DLD1 (cell line): Measurements from ENCODE around the gene MED12L.
"Not testable (repeated sequence)": the region's sequence is repeated elsewhere in the genome, so short reads cannot be mapped to it uniquely, and the experiment has no call there.

Experiments
- in situ Hi-C: cut with HindIII; loops from 2 replicates; pipeline ENCODE4 v1.10.0; 2017; ENCODE audit warnings: low sequenced_read_pairs

Gene MED12L

DNA sequence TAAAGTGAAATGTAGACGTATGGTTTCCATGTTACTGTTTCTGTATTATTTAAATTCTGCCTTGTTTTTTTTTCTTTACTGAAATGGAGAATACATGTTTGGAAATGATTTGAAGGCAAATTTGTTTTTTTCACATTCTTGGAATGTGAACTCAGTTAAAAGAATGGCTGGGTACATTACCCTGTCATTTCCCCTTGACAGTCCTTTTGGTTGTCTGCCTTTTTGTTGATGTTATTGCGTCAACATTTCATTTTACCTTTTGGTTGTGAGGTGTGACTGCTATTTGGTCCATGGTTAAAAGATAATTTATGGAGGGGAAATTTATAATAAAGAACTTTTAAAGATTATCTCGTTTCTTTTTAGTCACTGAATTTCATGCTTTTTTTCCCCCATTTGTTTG lies 120.7 kb downstream of the MED12L start:
- in situ Hi-C loops: no loop called here

GRCh38 chr3:151209654-151210053 lies 124.2 kb downstream of the MED12L start:
- in situ Hi-C loops: no loop called here

DNA sequence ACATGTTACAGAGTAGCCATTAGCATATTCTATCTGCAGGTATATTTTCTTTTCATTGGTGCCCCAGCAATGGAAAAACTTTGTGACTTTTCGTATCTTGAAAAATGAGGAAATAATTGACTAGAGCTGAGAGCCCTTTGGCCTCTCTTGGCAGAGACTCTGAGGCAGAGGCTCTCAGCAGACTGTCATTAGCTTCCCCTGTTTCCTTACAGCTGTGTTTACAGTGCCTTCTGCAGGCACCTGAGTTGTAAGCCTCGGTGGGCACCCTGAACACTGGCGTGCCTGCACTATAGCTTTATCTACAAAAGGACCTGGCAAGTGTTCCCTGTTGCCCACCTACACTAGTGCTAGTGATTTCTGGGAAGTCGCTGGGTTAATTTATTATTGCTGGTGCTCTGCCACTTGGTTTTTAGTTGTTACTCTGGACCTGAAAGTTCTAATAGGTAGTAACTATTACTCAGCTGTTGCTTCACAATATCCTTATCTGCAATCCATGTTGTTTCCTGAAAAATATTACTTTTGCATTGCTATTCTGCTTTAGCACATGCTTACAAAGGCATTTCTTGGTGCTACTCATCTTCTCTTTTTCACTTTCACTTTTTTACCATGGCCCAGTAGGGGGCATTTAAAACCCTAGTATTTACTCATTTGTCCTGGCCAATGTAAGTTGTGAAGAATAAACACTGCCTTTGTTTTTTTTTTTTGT lies 125.4 kb downstream of the MED12L start:
- in situ Hi-C loops: no loop called here

DNA sequence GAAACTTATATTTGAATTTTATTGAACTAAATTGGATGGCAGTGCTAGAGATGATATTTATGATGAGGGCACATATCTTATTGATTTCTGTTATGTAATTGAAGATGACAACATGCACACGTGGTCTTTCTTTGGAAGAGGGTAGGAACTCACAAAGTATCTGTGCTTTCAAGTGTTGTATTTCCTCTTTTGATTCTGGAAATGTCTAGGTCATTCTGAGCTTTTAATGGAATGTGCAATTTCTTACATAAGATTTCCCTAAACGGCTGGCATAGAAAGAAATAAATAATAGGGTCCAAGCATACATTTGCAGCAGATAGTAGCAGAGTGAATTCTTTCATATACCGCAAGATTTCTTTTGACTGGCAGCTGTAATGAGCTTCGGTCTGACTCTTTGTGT lies 127.7 kb downstream of the MED12L start:
- in situ Hi-C loops: no loop called here

DNA sequence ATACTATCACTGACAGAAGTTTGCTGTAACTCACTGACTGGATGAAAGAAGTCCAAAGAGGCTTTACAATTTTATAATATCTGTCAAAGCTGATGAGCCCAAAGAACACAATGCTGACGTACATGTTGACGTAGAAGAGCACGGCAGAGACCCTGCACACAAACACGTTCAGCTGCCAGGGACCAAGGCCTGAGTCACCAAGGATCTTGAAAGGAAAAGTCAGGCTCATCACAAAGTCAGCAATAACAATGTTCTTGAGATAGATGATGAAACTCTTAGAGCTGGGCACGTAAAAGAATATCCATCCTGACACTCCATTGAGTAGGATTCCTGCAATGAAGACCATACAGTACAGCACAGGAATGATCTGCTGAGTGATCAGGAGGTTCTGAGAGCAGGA lies 128.4 kb downstream of the MED12L start:
- in situ Hi-C loops: no loop called here

DNA sequence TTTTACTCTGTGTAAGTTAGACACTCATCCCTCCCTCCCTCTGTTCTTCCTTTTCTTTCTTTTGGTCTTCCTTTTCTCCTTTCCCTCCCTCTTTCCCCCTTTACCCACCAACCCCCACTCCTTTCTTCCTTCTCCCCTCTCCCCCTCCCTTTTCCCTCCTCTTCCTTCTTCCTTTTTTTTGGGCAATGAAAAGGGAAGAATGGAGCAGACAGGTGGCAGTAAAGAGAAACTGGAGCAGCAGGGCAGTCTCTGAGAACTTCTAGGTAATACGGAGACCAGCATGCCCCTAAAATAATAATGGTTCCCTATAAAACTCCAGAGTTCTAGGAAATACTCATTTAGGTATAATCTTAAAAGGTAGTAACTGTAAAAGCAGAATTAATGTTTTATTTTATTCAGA lies 129.0 kb downstream of the MED12L start:
- in situ Hi-C loops: no loop called here

DNA sequence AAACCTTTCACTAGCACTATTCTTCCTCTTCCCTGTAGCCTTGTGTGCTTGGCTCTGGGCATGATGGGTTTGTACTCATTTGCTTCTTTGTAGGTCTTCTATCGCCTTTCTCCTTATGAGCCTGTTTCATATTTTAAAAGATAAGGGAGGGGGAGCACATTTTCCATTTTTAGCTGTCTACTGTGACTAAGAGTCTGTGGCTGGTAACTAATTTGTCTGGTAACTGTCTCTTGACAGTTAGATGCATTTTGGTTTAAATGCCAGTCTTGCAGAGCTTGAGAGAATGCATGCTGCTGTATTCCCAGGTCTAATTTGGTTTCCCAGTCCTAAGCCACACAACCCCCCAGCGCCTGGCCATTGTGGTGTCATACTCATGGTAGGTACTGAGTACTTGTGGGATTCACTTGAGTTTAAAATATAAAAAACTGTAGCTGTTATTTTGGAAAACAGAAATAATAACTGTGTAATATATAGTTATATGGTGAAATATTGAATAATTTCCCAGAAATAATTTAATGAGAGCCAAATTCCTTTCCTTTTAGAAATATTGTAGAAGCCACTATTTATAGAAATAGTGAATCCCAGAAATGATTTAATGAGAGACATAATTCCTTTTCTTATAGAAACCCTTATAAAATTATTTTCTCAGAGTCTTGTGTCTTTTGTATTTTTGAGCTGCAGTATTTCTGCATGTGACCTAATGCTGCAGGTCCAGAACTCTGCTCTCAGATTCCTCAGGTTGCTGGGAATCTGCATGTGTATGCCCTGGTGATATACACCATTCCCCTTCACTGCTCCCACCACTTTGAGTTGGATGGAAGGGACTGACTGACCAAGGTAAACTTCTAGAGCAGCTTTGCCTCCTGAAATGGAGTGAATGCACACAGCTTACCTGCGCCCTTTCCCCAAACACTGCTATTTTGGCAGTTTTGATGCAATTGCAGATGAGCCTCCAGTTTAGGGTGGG lies 131.5 kb downstream of the MED12L start:
- in situ Hi-C loops: no loop called here

GRCh38 chr3:151218136-151218535 lies 132.7 kb downstream of the MED12L start:
- in situ Hi-C loops: no loop called here

DNA sequence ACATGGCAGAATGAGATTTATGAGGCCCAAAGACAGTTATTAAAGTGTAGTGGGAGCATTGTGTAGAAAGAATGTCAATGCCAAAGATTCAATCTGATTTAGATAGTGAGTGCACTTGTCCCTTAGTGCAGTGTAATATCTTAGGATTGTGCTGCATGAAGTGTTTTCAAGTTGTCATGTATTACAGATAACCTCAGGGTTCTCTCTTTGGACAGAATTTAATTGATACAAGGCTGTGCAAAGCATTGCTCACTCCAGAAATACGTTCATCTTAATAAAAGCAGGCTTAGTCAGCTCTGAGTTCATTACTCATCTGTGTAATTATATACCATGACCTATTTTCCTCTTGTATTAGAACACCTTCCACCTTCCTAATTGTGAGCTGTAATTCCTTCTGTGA lies 133.6 kb downstream of the MED12L start:
- in situ Hi-C loops: no loop called here

DNA sequence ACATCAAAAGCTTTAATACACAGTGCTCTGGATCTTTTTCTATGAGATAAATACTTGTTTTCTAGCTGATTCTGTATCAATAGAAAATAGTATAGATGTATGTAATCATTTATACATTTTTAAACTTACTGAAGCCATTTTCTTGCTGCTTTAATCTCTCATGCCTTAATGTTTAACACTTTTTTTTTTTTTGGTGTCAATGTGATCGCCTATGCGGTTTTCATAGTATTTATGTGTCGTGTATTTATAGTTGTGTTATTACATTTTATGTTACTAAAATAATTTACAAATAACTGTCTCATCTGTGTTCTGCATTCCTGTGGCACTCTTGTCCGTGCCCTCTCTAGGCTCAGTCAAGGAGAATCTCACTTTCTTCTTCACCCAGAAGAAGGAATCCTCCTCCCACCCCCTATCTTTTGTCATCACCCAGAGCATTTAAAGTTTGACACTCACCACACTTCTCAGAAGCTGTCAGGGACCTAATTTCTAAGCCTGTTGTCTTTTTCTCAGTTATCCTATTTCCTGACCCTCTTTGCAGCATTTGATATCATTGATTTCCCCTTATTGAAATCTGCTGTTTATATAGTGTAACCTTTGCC lies 138.9 kb downstream of the MED12L start:
- in situ Hi-C loops: no loop called here

DNA sequence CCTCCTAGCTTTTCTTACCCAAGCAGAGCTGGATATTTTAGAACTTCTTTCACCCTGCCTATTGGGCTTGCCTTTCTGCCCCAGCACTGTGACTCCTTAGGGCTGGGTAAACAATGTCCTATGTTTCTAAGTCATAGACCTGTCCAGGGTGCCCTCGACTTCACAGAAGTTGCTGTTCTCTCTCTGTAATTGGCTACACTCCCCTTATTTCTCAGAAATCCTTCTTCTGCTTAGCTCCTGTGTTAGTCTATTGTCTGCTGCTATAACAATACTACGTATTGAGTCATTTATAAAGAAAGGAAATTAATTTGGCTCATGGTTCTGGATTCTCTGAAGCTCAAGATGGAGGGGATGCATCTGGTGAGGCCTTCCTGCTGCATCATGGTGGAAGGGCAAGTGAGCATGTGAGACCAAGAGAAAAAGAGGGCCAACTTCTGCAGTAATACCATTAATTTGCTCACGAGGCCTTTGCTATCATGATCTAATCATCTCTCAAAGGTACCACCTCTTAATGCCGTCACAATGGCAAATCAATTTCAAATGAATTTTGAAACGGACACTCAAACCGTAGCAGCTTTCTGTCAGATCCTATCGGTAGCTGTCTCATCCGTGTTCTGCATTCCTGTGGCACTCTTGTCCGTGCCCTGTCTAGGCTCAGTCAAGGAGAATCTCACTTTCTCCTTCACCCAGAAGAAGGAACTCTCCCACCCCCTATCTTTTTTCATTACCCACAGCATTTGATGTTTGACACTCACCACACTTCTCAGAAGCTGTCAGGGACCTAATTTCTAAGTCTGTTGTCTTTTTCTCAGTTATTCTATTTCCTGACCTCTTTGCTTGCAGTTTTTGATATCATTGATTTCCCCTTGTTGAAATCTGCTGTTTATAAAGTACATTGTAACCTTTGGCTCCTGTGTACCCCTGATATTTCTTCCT lies 139.8 kb downstream of the MED12L start:
- in situ Hi-C loops: no loop called here

DNA sequence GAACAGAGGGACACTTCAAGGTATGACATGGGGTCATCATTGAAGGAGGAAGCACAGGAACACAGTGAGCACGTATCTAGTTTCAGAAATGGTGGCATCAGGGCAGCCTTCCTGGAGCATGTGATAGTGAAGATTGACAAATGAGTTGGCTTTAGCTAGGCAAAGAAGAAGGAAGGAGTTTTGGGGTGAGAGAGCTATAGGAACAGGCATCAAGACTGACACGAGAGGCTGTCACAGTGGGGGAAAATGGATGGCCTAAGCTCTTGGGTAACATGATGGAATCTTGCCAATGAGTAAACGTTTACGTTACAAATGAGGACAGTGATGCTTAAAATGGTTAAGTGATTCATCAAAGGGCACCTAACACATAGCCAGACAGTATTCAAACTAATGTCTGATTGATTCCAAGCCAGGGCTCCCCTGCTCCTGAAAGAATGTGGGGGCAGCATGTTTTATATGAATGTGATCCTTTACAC lies 140.7 kb downstream of the MED12L start:
- in situ Hi-C loops: no loop called here

DNA sequence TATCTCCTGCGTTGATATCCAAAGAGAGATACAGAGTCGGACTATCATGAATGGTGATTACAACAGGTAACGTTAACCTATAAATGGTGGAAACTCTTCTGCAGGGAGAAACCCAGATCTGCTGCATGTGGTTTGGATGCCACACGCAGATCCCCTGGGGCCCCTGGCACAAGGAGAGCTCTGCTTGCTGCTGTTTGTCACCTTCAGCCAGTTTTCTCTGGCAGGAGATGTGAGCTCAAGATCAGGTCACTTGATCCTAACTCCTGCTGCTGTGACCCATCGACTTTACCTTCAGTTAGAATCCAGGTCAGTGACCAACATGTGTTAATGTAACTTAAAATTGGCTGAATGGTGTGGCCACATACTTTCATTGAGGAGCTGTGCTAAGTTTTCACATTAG lies 141.4 kb downstream of the MED12L start:
- in situ Hi-C loops: no loop called here

GRCh38 chr3:151227266-151227806 lies 141.9 kb downstream of the MED12L start:
- in situ Hi-C loops: no loop called here

DNA sequence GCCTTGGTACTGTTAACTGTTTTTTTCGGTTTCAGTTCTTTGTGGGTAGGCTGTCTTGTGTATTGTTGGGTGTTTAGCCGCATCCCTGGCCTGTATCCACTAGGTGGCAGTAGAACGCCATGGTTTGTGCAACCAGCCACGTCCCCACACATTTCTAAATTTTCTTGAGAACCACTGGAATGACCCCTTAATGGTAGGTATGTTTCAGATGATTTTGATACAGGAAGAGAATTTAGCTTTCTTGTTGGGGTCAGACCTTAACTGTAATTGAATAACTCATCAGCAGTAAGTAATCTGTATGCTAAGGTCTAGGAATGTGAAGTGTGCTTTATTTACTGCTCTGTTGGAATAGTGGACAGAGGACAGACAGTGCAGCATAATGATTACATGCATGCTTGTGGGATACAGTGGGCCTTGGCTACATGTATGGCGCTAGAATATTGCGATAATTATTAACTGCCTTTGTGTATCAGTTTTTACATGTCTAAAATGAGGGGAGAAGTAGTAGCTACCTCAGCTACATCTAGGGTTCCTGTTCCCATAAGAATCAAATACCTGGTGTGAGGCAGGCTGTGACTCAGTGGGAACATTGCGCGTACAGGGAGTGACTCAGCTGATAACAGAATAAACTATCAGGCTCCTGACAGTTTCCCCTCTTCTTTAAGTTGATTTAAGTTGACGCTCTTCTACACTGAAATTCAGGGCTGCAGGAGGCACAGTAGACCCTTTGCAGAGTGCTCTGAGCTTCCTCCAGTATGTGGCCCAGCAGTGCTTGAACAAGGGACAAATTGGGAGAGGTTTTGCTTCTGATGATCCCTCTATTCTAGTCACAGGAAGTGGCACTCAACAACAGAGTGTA lies 142.6 kb downstream of the MED12L start:
- in situ Hi-C loops: no loop called here

DNA sequence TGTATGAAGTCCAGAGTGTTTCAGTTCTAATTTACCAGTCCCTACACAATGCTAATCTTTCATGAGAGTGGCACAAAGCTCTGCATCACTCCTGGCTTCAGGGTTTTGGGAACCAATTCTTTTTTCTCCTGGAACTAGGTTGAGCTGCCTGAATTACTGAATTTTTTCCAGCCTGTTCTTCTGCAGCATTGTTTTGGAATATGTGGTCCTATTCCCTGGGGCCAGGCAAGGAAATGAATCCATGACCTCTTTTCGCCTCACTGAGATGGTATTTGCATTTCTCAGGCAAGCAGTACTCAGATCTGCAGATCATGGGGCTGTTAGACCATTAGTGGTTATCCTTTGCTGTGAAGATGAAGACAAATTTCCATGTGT lies 143.2 kb downstream of the MED12L start:
- in situ Hi-C loops: no loop called here

DNA sequence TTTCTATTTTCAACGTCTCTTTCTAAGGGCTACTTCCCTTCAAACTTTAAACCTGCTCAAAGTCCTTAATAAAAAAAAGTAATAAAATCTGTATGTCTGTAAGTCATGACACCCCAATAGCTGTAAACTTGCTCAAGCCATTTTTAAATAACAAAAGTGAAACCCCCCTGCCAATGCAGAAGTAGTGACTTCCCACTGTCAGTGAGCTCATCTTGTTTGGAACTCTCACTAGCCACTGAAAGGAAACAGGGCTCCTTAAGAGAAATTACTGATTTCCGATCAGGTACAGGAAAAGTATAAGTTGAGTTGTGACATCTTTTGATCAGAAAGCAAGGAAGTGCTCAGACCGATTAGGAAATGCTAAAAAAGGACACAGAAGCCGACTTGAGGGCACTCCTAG lies 145.2 kb downstream of the MED12L start:
- in situ Hi-C loops: no loop called here

- in situ Hi-C loops: not testable (repeated sequence)
Measured at GRCh38 chr3:151232403-151232802, 146.9 kb downstream of the MED12L start.

- in situ Hi-C loops: no loop called here
Measured at GRCh38 chr3:151232991-151233390, 147.5 kb downstream of the MED12L start.
